Aorta (tissue), 5 donors: ENCODE data around the gene SLX9. TPM values are rescaled to one million over a fixed set of nuclear protein-coding genes. Genes with fewer than 3 reads are reported as not detected.
"Not testable (repeated sequence)": the region's sequence is repeated elsewhere in the genome, so short reads cannot be mapped to it uniquely, and the experiment has no call there.

ENCODE experiments used
- ATAC-seq: fragments of 200-7000 bp; cut with Tn5 transposase; one replicate; pipeline ENCODE4 v1.9.1; 2022; ENCODE audit warnings: moderate library complexity; ENCODE audit not compliant: low FRiP score
- DNase-seq, 2 donors: peaks; one replicate each; pipeline ENCODE4 v3.0.0-alpha.2; 2020
- H3K27ac ChIP-seq, 2 donors: one replicate each; pipeline ENCODE4 v1.5.1; 2013; ENCODE audit warnings: low read length in 2 of 2, mild to moderate bottlenecking in 2 of 2, moderate library complexity in 2 of 2, control low read depth in 1 of 2, inconsistent platforms in 1 of 2, low read depth in 1 of 2
- H3K27me3 ChIP-seq, 2 donors: one replicate each; pipeline ENCODE4 v1.6.1; 2013; ENCODE audit warnings: control low read depth in 1 of 2, low read length in 1 of 2, mild to moderate bottlenecking in 1 of 2, moderate library complexity in 1 of 2; ENCODE audit not compliant: insufficient read depth in 2 of 2, control insufficient read depth in 1 of 2
- H3K36me3 ChIP-seq, 2 donors: one replicate each; pipeline ENCODE4 v1.6.1; 2013; ENCODE audit warnings: control low read depth in 1 of 2, low read length in 1 of 2, mild to moderate bottlenecking in 1 of 2; ENCODE audit not compliant: insufficient read depth in 2 of 2, control insufficient read depth in 1 of 2
- H3K4me1 ChIP-seq, 2 donors: one replicate each; pipeline ENCODE4 v1.6.1; 2013; ENCODE audit warnings: low read length in 2 of 2, control low read depth in 1 of 2, mild to moderate bottlenecking in 1 of 2, moderate library complexity in 1 of 2; ENCODE audit not compliant: insufficient read depth in 2 of 2, control insufficient read depth in 1 of 2
- H3K4me3 ChIP-seq, 2 donors: one replicate each; pipeline ENCODE4 v1.5.1; 2013; ENCODE audit warnings: low read length in 2 of 2, control low read depth in 1 of 2, mild to moderate bottlenecking in 1 of 2
- H3K9me3 ChIP-seq: one replicate; pipeline ENCODE4 v1.6.1; 2013; ENCODE audit warnings: mild to moderate bottlenecking, low read length; ENCODE audit not compliant: control insufficient read depth
- WGBS, 2 donors: extraction: QIAGEN DNeasy Blood & Tissue Kit; methylation state at CpG; one replicate each; pipeline ENCODE4 v1.1.7; 2013; 5-methylcytosine and 5-hydroxymethylcytosine counted together
- intact Hi-C, 2 donors: fragments of 100-400 bp; cut with DNase I; formaldehyde crosslinking; loops; one replicate each; pipeline versions ENCODE4 v1.14.2 to v1.15.0; 2022
- polyA plus RNA-seq, 2 donors: library from polyadenylated mRNA; stranded (reverse); fragments of 200-250 nt; gene quantifications; one replicate each; pipeline ENCODE4 v1.2.3, GENCODE V29; 2013
- total RNA-seq, 2 donors: library from RNA; stranded (reverse); fragmentation: NEBNext Ultra II Directional; extraction: Animal tissue kit (Norgen Biotek cat#: 25700); gene quantifications; one replicate each; pipeline ENCODE4 v1.2.1, GENCODE V29; 2021
- donor health status: healthy with polysubstance abuse.
- donor health status: Bipolar disorder and iron deficiency.
- donor health status: DM: no; HTN: no; CAD: no.
- donor health status: DM: no; HTN: no; CAD: no.
- donor health status: DM: yes; HTN: yes; CAD: no.

Gene SLX9
- total and polyA plus RNA-seq, 4 donors: 17.3 to 29.6 (median 20.3) TPM

GRCh38 chr21:45022348-45022675 is 82.5 kb downstream of the SLX9 start:
- intact Hi-C loops: loop anchor here in 1 of 2 donors (5.0 kb wide), 1 partner anchor 40 kb away; no protein-coding TSS in a partner anchor
- WGBS, 2 donors: 36 to 38% methylated on average over 8 of the region's 8 CpGs
- peaks cover 0 to 2% of the 10 kb centered on the region in 2 donors for H3K4me1 ChIP-seq
- DNase-seq (peak in 1 of 2 donors; percentile 75), ATAC-seq (no peak)
- no peak overlapping the region for H3K4me3 ChIP-seq
- H3K27me3 ChIP-seq: no peaks in the 10 kb centered on the region
- no peaks in the 10 kb centered on the region for H3K36me3 ChIP-seq
- H3K9me3 ChIP-seq: no peaks in the 10 kb centered on the region
- no peak overlapping the region for H3K27ac ChIP-seq

GRCh38 chr21:45022736-45023135 is 82.9 kb downstream of the SLX9 start:
- ATAC-seq (no peak), DNase-seq (no peak)
- no peaks in the 10 kb centered on the region for H3K9me3 ChIP-seq
- intact Hi-C loops: loop anchor here in 1 of 2 donors (5.0 kb wide), 1 partner anchor 40 kb away; no protein-coding TSS in a partner anchor
- H3K36me3 ChIP-seq: no peaks in the 10 kb centered on the region
- H3K27ac ChIP-seq: no peak overlapping the region
- H3K4me3 ChIP-seq: no peak overlapping the region
- no peaks in the 10 kb centered on the region for H3K27me3 ChIP-seq
- WGBS, 2 donors: 97 to 99% methylated on average over 5 of the region's 5 CpGs
- peaks cover 0 to 2% of the 10 kb centered on the region in 2 donors for H3K4me1 ChIP-seq

GRCh38 chr21:45024516-45024915 is 84.7 kb downstream of the SLX9 start:
- H3K27ac ChIP-seq, H3K4me3 ChIP-seq, H3K36me3 ChIP-seq, ATAC-seq, DNase-seq, H3K27me3 ChIP-seq, H3K4me1 ChIP-seq, H3K9me3 ChIP-seq: not testable (repeated sequence)
- intact Hi-C loops: loop anchor here in 1 of 2 donors (5.0 kb wide), 1 partner anchor 38 kb away; no protein-coding TSS in a partner anchor
- WGBS, 2 donors: 93 to 96% methylated on average over 4 of the region's 4 CpGs

GRCh38 chr21:45026066-45026745 is 86.4 kb downstream of the SLX9 start:
- Histone ChIP-seq H3K4me3 (no peak overlapping the region), H3K27ac (peak overlapping the region; percentile 57 to 58), H3K4me1 (peaks cover 2 to 3% of the 10 kb centered on the region in 2 donors), H3K9me3 (no peaks in the 10 kb centered on the region), H3K36me3 (no peaks in the 10 kb centered on the region), H3K27me3 (no peaks in the 10 kb centered on the region)
- DNase-seq (peak; percentile 59 to 81), ATAC-seq (peak; percentile 54)
- 42 to 43% methylated on average over 22 of the region's 22 CpGs for WGBS, 2 donors
- intact Hi-C loops: no loop called here

Other genes with a start within 250 kb of the SLX9 start
- not detected for gene KRTAP10-12, start 242.9 kb upstream of the SLX9 start, total RNA-seq
- gene KRTAP10-12, start 242.9 kb upstream of the SLX9 start, polyA plus RNA-seq: not detected
- not detected for gene TSPEAR, start 228.5 kb upstream of the SLX9 start, total RNA-seq
- not detected for gene TSPEAR, start 228.5 kb upstream of the SLX9 start, polyA plus RNA-seq
- gene UBE2G2, start 138.2 kb upstream of the SLX9 start, total RNA-seq: 10 to 100 TPM; 79.5 to 83.6 TPM
- gene UBE2G2, start 138.2 kb upstream of the SLX9 start, polyA plus RNA-seq: 10 to 100 TPM; 46.8 to 60.0 TPM
- gene SUMO3, start 122.0 kb upstream of the SLX9 start, total RNA-seq: 10 to 100 TPM; 63.2 to 68.9 TPM
- 10 to 100 TPM; 35.7 to 88.0 TPM for gene SUMO3, start 122.0 kb upstream of the SLX9 start, polyA plus RNA-seq
- 100 to 1,000 TPM; 268 to 271 TPM for gene PTTG1IP, start 66.3 kb upstream of the SLX9 start, total RNA-seq
- 100 to 1,000 TPM; 103 to 191 TPM for gene PTTG1IP, start 66.3 kb upstream of the SLX9 start, polyA plus RNA-seq
- gene ITGB2, start 19.1 kb upstream of the SLX9 start, total RNA-seq: 100 to 1,000 TPM in 1 of 2 donors, 10 to 100 TPM in 1; 65.5 to 110 TPM
- 10 to 100 TPM in 1 of 2 donors, 1 to 10 TPM in 1; 6.7 to 48.5 TPM for gene ITGB2, start 19.1 kb upstream of the SLX9 start, polyA plus RNA-seq
- gene ADARB1, start 134.6 kb downstream of the SLX9 start, total RNA-seq: 100 to 1,000 TPM in 1 of 2 donors, 10 to 100 TPM in 1; 87.9 to 224 TPM
- 10 to 100 TPM; 54.7 to 93.3 TPM for gene ADARB1, start 134.6 kb downstream of the SLX9 start, polyA plus RNA-seq